Activated T-helper 1 cell treated with anti-CD3 and anti-CD28 coated beads, Interleukin-12 subunit alpha, Interleukin-12 subunit beta, Interleukin-2, Interleukin-4 antibody, amounts not matched to agents 30 ng/mL and 10 ng/mL and 1 ng/mL, durations not matched to agents 14 hours and 24 hours and 36 hours (primary cell): ENCODE results near the gene CALCOCO2. TPM values are rescaled to one million over a fixed set of nuclear protein-coding genes. Genes with fewer than 3 reads are reported as not detected.

Source experiments
- total RNA-seq: library from RNA; stranded (reverse); gene quantifications from 2 replicates; pipeline ENCODE4 v1.2.3, GENCODE V29; 2022

The CALCOCO2 gene
- total RNA-seq, 1 donor from 2014 or later, result 50.3 TPM

Other genes starting within 250 kb of the CALCOCO2 start
- 2.5 and 2.8 TPM in 2 replicates for gene HOXB3, start 240.8 kb upstream of the CALCOCO2 start, total RNA-seq
- gene HOXB5, start 237.3 kb upstream of the CALCOCO2 start, total RNA-seq, result 0.10 TPM in 1 of 2 replicates, not detected in the other
- 0.71 and 0.99 TPM in 2 replicates for gene HOXB6, start 226.0 kb upstream of the CALCOCO2 start, total RNA-seq
- 0.49 and 0.51 TPM in 2 replicates for gene HOXB7, start 220.0 kb upstream of the CALCOCO2 start, total RNA-seq
- gene HOXB8, start 215.7 kb upstream of the CALCOCO2 start, total RNA-seq, result not detected in 2 replicates
- 0.27 and 0.39 TPM in 2 replicates for gene HOXB9, start 204.7 kb upstream of the CALCOCO2 start, total RNA-seq
- not detected in 2 replicates for gene PRAC1, start 108.5 kb upstream of the CALCOCO2 start, total RNA-seq
- not detected in 2 replicates for gene PRAC2, start 107.8 kb upstream of the CALCOCO2 start, total RNA-seq
- gene HOXB13, start 102.3 kb upstream of the CALCOCO2 start, total RNA-seq, result not detected in 2 replicates
- gene TTLL6, start 13.8 kb upstream of the CALCOCO2 start, total RNA-seq, result not detected in 2 replicates
- gene ATP5MC1, start 61.8 kb downstream of the CALCOCO2 start, total RNA-seq, result 149 and 155 TPM in 2 replicates
- gene UBE2Z, start 77.4 kb downstream of the CALCOCO2 start, total RNA-seq, result 88.8 and 91.5 TPM in 2 replicates
- 148 and 163 TPM in 2 replicates for gene SNF8, start 113.8 kb downstream of the CALCOCO2 start, total RNA-seq
- not detected in 2 replicates for gene GIP, start 137.6 kb downstream of the CALCOCO2 start, total RNA-seq
- gene IGF2BP1, start 166.3 kb downstream of the CALCOCO2 start, total RNA-seq, result not detected in 2 replicates